Measurements from ENCODE around the gene HCN4.

Gene HCN4

GRCh38 chr15:73362900-73363299 is 5.9 kb downstream of the HCN4 start:
- H3K4me3 ChIP-seq (ENCODE audit: low read depth in 1 of 2, low read length in 1 of 2), result no peak overlapping the region
- no peaks in the 10 kb centered on the region for H3K36me3 ChIP-seq
- peaks cover 98% of the 10 kb centered on the region for H3K27me3 ChIP-seq
- no peak for TF ChIP-seq CTCF (IDR thresholded peaks at IDR 0.05)
- no peak overlapping the region for H3K27ac ChIP-seq
- H3K4me1 ChIP-seq (ENCODE audit: control insufficient read depth in 1 of 2, insufficient read depth in 1 of 2, low read depth in 1 of 2, low read length in 1 of 2), result no peaks in the 10 kb centered on the region
- H3K9me3 ChIP-seq, result no peaks in the 10 kb centered on the region

- Histone ChIP-seq H3K9me3 (no peaks in the 10 kb centered on the region), H3K36me3 (no peaks in the 10 kb centered on the region), H3K27me3 (peaks cover 98% of the 10 kb centered on the region), H3K4me1 (ENCODE audit: control insufficient read depth in 1 of 2, insufficient read depth in 1 of 2, low read depth in 1 of 2, low read length in 1 of 2) (no peaks in the 10 kb centered on the region), H3K4me3 (ENCODE audit: low read depth in 1 of 2, low read length in 1 of 2) (no peak overlapping the region), H3K27ac (no peak overlapping the region)
- TF ChIP-seq CTCF (IDR thresholded peaks at IDR 0.05), result no peak
Measured at GRCh38 chr15:73361337-73361736, 7.4 kb downstream of the HCN4 start.

GRCh38 chr15:73359651-73360050 is 9.1 kb downstream of the HCN4 start:
- peaks cover 95% of the 10 kb centered on the region for H3K27me3 ChIP-seq
- H3K4me1 ChIP-seq (ENCODE audit: control insufficient read depth in 1 of 2, insufficient read depth in 1 of 2, low read depth in 1 of 2, low read length in 1 of 2), result no peaks in the 10 kb centered on the region
- no peaks in the 10 kb centered on the region for H3K9me3 ChIP-seq
- no peak overlapping the region for H3K27ac ChIP-seq
- no peaks in the 10 kb centered on the region for H3K36me3 ChIP-seq
- TF ChIP-seq CTCF (IDR thresholded peaks at IDR 0.05), result no peak
- no peak overlapping the region for H3K4me3 ChIP-seq (ENCODE audit: low read depth in 1 of 2, low read length in 1 of 2)

GRCh38 chr15:73357999-73358665 is 10.6 kb downstream of the HCN4 start:
- H3K4me3 ChIP-seq (ENCODE audit: low read depth in 1 of 2, low read length in 1 of 2), result no peak overlapping the region
- H3K27ac ChIP-seq, result no peak overlapping the region
- no peaks in the 10 kb centered on the region for H3K9me3 ChIP-seq
- no peaks in the 10 kb centered on the region for H3K36me3 ChIP-seq
- no peak for TF ChIP-seq CTCF (IDR thresholded peaks at IDR 0.05)
- H3K27me3 ChIP-seq, result peaks cover 95% of the 10 kb centered on the region
- H3K4me1 ChIP-seq (ENCODE audit: control insufficient read depth in 1 of 2, insufficient read depth in 1 of 2, low read depth in 1 of 2, low read length in 1 of 2), result no peaks in the 10 kb centered on the region

GRCh38 chr15:73355612-73356265 is 13.0 kb downstream of the HCN4 start:
- H3K27me3 ChIP-seq, result peaks cover 78% of the 10 kb centered on the region
- TF ChIP-seq CTCF (IDR thresholded peaks at IDR 0.05), result no peak
- no peaks in the 10 kb centered on the region for H3K36me3 ChIP-seq
- no peak overlapping the region for H3K27ac ChIP-seq
- no peaks in the 10 kb centered on the region for H3K9me3 ChIP-seq
- H3K4me1 ChIP-seq (ENCODE audit: control insufficient read depth in 1 of 2, insufficient read depth in 1 of 2, low read depth in 1 of 2, low read length in 1 of 2), result no peaks in the 10 kb centered on the region
- H3K4me3 ChIP-seq (ENCODE audit: low read depth in 1 of 2, low read length in 1 of 2), result no peak overlapping the region

Measured in neutrophil (primary cell).